HG03039 (cell line): Measurements from ENCODE around the gene MICA.
"Not testable (repeated sequence)": the region's sequence is repeated elsewhere in the genome, so short reads cannot be mapped to it uniquely, and the experiment has no call there.

Experiments
- ATAC-seq: cut with Tn5 transposase; IDR thresholded peaks from one replicate; pipeline ENCODE4 v1.9.1; 2021; ENCODE audit warnings: mild to moderate bottlenecking, moderate library complexity; ENCODE audit not compliant: unreplicated experiment

The MICA gene

GRCh38 chr6:31379850-31380249 is 23.5 kb upstream of the MICA start:
- no peak for ATAC-seq

GRCh38 chr6:31381666-31382065 is 21.7 kb upstream of the MICA start:
- ATAC-seq, result no peak

GRCh38 chr6:31383149-31383548 is 20.2 kb upstream of the MICA start:
- no peak for ATAC-seq

GRCh38 chr6:31385041-31385440 is 18.4 kb upstream of the MICA start:
- ATAC-seq, result no peak

- no peak for ATAC-seq
These were observed 17.3 kb upstream of the MICA start for GRCh38 chr6:31386099-31386498.

- no peak for ATAC-seq
These were observed 16.4 kb upstream of the MICA start for GRCh38 chr6:31386977-31387376.

GRCh38 chr6:31388916-31389801 is 14.2 kb upstream of the MICA start:
- not testable (repeated sequence) for ATAC-seq

GRCh38 chr6:31389802-31390132 is 13.6 kb upstream of the MICA start:
- not testable (repeated sequence) for ATAC-seq

- no peak for ATAC-seq
These were observed 9.5 kb upstream of the MICA start for GRCh38 chr6:31393932-31394331.

- no peak for ATAC-seq
These were observed 9.0 kb upstream of the MICA start for GRCh38 chr6:31394381-31394780.

GRCh38 chr6:31395832-31396231 is 7.6 kb upstream of the MICA start:
- ATAC-seq, result no peak

- no peak for ATAC-seq
These were observed 6.8 kb upstream of the MICA start for GRCh38 chr6:31396422-31397152.

GRCh38 chr6:31397153-31397499 is 6.3 kb upstream of the MICA start:
- not testable (repeated sequence) for ATAC-seq

- ATAC-seq, result no peak
These were observed 5.4 kb upstream of the MICA start for GRCh38 chr6:31397901-31398525.

- ATAC-seq, result no peak
These were observed 3.6 kb upstream of the MICA start for GRCh38 chr6:31399589-31400466.

GRCh38 chr6:31400467-31401289 is 2.7 kb upstream of the MICA start:
- ATAC-seq, result no peak

GRCh38 chr6:31401403-31401802 is 2.0 kb upstream of the MICA start:
- no peak for ATAC-seq

- peak; percentile 8 for ATAC-seq
These were observed 792 bp upstream of the MICA start for GRCh38 chr6:31402324-31403282.

- not testable (repeated sequence) for ATAC-seq
These were observed 618 bp downstream of the MICA start for GRCh38 chr6:31404061-31404364.
